GM21381 (cell line): ENCODE data around the gene JAK1.
"Not testable (repeated sequence)": the region's sequence is repeated elsewhere in the genome, so short reads cannot be mapped to it uniquely, and the experiment has no call there.

ENCODE experiments used
- ATAC-seq: cut with Tn5 transposase; IDR thresholded peaks from one replicate; pipeline ENCODE4 v1.9.1; 2021; ENCODE audit warnings: mild to moderate bottlenecking, moderate library complexity; ENCODE audit not compliant: unreplicated experiment

The JAK1 gene

DNA sequence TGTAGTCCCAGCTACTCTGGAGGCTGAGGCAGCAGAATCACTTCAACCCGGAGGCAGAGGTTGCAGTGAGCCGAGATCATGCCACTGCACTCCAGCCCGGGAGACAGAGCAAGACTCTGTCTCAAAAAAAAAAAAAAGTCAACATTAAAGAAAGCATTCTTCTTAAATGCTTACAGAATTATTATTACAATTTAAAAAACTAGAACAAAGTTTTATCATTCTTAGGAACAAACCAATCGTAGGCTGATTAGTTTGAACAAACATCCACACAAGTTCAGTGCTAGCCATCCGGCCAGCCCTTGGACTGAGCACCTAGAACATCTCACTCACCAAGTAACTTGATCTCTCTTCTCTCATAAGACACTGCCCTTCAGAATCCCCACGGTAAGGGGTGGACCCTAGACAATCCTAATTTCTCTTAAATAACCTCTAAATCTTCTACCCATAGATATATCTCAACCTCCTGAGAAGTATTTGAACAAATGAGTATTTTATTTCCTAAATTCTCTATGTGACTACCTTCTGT lies 16.0 kb downstream of the JAK1 start:
- no peak for ATAC-seq

DNA sequence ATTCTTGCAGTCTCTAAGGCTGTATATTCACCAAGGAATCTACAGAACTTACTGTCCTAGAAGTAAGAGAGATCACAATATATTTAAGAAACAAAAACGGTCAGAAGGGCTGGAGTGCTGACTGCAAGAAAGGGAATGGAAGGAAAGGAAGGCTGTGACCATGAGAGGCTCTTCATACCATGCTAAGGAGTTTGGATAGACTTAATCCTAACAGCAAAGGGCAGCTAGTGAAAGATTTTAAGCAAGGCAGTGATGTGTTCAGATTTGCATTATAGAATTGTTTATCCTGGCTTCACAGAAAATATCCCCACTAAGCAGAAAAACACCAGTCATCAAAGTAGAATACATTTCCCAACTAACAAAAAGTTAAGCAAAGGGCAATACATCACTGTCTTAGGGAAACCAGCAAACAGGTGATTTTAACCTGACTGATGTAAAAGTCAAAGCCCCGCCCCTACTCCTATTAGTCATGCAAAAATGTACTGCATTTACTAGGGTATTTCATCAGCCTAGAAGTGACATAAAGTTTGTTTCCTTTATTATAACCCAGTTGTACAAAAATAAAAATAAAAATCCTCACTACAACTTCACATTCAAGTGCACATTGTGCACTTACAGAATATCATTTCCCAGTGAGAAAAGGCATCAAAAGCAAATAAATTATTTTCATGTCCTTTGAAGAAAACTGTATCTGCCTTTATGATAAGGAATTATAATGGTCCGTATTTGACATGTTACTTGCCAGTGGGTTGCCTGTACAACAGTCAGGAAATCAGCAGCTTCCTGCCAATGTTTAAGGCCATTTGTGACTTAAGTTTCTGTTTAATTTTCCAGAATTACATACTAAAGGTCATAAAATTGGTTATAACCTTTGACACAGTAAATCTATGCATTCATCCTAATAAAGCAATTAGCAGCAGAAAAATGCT lies 17.2 kb downstream of the JAK1 start:
- no peak for ATAC-seq

DNA sequence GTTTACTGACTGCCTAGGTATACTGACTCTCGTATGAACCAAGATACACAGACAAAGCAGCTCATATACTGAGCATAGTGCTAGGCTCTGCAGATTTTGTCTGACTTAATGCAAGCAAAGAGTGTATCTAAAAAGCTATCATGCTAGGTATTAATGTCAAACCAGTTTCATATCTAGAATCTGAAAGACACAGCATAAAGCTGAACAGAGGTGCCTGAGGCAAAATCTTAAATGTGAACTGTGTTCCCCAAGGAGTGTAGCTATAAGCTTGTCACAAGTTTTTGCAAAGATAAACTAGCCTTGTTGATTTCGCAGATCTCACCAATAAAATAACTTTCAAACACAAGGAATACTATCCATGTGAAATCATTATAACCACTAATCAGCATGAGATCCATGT lies 18.1 kb downstream of the JAK1 start:
- ATAC-seq = no peak

DNA sequence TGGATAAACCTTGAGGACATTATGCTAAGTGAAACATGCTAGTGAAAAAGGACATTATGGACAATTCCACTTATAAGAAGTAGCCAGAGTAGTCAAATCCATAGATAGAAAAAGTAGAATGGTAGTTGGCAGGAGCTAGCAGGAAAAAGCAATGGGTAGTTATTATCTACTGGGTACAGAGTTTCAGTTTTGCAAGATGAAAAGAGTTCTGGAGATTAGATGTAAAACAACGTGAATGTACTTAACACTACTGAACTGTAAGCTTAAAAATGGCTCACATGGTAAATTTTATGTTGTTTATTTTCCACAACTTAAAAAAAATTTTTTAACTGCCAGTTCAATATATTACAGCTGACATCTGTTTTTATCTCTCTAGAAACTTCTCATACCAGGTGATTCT lies 19.4 kb downstream of the JAK1 start:
- no peak for ATAC-seq

DNA sequence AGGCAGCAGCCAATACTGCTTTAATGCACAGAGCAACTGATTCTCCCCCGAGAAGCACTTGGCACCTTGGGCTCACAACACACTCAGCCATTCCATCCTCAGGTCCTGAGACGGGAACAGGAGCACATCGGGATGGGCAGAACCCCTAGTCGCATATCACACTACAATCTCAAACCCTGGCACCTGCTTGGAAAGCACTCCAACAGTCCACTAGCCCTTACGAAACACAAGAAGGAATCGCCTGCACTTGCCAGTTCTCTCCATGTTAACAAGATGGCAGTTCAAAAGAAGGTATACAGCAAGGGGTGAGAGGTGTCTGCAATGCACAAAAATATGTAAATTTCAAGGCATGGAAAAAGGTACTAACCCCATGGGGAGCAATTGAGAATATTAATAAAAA lies 21.4 kb downstream of the JAK1 start:
- no peak for ATAC-seq

DNA sequence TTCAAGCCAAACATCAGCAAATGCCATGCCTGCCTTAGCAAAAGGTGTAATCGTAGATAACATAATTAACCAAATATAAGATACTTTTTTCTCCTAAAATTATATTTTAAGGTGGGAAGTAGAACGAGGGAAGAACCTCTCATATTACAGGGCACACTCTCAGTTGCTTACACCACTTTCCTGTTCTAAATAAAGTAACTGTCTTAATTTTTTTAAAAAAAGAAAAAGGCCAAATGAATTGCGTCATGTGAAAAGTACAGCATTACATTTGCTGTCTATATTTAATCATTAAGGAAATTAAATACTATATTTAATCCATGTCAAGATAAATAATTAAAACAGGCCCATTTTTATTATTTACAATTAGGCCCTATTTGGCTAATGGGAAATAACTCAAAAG lies 23.7 kb downstream of the JAK1 start:
- no peak for ATAC-seq

DNA sequence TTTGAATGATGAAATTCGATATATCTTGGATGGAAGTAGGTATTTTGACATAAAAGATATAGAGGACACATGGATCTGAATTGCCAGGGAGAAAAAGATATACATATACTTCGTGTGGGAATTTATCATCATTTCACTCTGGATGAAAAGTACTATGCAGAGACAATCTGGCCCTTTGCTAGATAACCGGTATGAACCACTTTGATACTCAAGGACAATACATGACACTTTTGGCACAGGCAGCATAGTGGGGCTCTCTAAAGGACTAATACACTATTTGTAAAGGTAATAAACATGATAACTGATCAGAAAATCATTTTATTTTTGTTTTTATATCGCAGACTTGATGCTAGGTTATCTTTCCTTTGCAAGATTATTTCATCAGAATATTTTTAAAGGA lies 24.2 kb downstream of the JAK1 start:
- no peak for ATAC-seq

DNA sequence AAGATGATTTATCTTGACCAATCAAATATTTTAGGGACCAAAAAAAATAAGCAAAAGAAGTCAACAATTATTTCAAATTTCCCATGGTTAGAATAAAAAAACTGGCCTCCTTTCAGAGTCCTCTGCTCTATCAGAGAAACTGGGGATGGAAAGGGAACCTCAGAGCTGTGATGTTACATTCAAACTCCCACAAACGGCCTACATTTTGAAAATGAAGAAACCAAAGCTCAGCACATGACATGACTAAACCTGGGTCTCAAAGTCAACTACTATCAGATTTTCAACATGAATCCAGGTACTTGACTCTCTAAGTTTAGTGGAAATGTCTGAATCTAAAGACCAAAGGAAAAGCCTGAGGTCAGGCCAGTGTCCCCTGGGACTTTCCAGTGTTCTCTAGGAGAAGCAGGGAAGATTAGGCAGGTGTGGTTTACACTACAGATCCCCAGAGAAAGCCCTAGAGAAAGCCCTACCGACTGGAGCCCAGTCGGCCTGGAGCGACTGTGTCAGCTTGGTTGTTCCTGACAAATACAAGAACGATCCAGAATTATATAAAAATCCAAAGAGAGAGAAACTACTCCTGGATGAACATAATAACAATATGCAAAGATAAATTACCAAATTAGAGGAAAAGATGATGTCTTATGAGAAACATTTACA lies 24.8 kb downstream of the JAK1 start:
- ATAC-seq = no peak

DNA sequence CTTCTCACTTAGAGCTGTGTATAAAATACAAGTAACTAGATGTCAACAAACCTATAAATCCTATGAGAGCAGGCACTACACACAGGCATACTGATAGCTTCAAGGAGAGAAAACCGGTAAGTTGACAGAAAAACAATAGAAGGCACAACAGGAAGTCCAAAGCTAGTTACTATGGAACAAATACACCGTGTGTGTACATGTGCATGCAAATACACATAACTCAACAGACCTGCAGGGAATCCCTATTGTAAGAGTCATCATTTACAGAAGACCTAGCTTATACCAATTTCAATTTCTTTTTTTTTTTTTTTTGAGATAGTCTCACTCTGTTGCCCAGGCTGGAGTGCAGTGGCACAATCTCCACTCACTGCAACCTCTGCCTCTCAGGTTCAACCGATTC lies 26.3 kb downstream of the JAK1 start:
- no peak for ATAC-seq

DNA sequence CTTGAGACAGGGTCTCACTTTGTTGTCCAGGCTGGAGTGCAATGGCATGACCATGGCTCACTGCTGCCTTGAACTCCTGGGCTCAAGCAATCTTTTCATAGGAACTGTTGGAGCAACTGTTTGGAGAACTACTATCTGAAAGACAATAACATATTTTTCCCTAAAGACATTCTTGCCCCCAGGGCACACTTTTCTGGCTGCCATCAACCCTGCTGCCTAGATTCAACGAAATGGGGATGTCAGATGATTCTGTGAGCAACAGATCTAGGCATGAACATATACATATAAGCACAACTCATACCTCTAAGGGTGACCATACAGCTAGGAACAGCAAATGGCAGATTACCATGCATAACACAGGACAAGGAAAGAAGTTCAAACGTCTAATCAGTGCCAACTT lies 27.4 kb downstream of the JAK1 start:
- ATAC-seq = no peak

DNA sequence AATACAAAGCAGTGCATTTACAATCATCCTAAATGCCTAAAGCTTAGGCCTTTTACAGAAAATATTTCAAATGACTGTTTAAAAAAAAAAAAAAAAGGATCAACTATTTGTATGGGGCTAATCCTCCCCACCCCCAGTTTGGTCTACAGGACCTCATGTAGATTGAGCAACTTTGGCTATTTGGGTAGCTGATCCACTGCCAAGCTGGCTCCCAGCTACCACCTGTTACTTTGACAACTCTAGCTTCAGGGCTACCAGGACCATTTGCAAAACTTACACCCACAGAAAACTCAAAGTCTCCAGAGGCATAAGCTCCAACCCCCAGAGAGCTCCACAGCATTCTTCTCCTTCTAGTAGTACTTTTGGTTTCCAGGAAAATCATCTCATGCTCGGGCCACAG lies 29.4 kb downstream of the JAK1 start:
- no peak for ATAC-seq

DNA sequence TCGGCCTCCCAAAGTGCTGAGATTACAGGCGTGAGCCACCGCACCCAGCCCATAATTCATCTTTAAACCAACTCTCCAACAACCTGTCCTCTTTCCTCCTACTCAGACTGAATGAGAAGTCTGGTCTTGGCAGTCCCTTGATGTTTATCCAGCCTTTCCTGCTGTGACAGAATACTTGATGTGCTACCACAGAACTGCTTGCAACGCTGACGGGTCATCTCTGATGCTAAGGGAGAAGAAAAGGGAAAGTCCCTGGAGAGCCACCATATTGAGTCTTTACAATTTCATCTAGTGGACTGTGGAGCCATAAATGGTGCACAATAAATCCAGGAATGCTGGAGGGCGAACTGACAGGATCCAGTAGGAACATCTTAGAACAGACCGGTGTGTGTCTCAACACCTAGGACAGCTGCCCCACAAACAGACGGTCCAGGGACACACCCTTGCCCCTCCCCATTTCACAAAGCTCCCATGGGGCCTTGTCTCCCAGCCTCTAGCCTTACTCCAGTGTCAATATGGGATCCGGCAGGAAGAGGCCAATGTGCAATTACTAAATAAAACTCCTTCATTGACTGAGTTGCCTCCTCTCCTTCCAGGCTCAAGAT lies 30.7 kb downstream of the JAK1 start:
- no peak for ATAC-seq

DNA sequence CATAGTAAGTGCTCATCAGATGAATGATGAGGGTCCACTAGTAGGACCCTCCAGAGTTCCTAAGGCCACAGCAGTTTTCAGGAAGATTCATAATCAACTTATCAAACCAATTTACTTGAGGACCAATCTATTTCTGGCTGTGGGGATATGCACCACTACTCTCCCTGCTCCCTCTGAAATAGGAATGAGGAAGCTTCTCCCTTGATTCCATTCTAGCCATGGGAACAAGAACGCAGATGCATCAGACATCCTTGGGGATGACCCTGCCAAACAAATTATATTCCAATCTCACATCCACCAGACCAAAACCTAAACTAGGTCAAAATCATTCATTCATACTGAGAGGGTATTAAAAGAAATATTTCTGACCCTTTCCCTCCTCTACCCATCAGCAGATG lies 31.5 kb downstream of the JAK1 start:
- no peak for ATAC-seq

DNA sequence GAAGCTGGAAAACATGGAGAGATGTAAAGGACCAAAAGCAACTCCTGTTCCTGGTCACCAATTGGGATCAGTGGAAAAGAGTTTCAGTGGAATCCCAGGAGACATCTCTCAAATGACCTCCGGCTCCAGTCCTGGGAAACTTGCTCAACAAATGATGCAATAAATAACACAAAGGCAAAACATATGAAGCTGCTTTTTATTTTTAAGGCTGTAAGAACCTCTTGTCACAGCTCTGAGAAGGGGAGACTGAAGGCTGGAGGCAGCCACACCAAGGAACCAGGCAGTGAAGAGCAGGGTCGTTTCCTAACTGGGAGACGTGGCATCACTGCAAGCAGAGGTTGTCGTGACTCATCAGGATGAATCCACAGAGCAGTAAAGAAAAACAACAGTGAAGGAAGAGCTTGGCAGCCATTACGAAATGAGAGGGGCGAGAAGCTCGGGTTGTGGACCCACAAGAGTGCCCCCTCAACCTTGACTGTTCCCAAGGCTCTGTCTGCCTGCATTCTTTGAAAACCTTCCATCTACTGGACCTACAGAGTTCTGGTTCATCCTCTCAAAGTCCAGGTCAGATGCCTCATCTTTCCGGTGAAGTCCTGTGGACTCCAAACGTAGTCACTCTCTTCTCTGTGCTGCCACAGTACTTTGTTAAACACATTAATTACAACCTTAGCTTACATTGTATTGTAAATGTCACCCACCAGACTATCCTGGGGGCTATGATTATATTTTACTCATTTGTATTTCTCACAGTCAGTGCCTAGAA lies 32.1 kb downstream of the JAK1 start:
- no peak for ATAC-seq

DNA sequence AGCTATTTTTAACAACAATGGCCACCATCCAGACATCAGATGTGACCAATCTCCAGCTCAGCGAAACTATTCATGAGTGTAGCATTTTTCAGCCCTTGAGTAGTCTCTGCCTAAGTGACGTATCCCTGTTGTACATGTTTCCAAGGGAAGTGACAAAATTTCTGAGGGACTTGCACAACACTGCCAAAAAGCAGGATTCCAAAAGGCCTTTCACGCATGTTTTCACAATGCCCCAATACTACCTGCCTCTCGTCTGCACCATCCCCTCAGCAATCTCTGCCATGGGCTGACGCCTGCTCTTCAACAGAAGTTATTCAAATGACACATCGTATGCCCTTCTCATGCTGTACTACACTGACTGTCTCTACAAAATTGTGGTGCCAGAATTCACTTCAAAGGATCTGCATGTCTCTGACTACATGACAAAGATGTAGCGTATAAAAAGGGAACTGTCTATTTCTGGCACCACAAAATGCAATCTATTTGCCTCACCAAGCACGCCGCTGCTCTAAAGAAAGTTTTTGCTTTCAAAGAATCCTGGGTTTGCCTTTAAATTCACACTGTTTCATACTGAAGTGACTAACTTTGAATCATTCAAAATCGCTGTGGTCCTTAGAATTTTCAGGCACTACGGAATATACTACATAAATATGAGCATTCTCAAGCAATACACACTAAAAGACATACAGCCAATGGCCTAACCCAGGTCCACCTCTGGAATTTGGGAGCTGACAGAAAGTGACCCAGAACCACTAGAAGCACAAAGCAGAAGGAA lies 32.9 kb downstream of the JAK1 start:
- no peak for ATAC-seq

DNA sequence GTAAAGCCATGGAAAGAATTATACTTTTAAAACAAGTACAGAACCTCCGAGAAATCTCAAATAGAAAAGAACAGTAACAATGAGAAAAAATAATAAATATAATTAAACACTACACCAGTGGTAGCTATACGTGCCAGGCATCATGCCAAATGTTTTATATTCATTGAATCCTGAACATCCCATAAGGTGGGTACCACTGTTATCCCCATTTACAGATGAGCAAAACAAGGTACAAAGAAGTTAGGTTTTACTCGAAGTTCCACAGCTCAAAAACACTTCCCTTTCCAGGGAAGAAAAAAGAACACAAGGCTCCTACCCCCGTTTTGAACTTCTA lies 33.4 kb downstream of the JAK1 start:
- no peak for ATAC-seq

DNA sequence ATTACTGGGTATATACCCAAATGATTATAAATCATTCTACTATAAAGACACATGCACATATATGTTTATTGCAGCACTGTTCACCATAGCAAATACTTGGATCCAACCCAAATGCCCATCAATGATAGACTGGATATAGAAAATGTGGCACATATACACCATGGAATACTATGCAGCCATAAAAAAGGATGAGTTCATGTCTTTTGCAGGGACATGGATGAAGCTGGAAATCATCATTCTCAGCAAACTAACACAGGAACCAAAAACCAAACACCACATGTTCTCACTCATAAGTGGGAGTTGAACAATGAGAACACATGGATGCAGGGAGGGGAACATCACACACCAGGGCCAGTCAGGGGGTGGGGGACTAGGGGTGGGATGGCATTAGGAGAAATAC lies 35.7 kb downstream of the JAK1 start:
- ATAC-seq = not testable (repeated sequence)

DNA sequence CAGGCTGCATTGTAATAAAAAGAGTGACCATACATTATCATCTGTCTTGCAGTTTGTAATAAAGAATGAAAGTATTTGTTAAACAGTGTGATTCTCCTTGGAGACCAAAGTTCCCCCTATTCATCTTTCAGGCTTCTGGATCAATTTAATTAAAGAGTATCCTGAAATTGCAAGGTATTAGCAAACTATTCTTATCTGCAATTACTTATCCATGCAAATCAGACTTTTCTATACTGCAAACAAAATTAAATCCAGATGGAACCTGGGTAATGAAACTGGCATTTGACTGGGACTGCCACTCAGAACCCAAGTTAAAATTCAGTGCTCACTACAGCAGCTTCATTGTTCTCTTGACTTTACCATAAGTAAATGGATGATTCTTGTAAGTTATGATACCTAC lies 37.1 kb downstream of the JAK1 start:
- ATAC-seq = no peak

DNA sequence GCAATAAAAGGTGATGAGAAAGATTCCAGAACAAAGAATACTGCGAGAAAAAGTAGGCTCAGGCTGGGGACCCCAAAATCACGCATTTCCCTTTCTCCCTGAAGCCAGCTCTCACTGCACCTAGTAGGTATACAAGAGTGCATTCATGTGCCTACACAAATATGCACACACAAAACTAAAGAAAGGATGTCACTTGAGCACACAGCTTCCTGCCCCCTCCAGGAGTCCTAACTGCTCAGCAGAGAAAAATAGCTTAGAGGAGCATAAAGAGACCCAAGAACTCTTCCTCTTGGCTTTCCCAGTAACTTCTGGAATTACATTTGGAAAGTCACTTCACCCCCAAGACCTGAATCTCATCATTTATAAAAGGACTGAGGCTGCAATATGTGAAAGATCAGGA lies 38.0 kb downstream of the JAK1 start:
- no peak for ATAC-seq

DNA sequence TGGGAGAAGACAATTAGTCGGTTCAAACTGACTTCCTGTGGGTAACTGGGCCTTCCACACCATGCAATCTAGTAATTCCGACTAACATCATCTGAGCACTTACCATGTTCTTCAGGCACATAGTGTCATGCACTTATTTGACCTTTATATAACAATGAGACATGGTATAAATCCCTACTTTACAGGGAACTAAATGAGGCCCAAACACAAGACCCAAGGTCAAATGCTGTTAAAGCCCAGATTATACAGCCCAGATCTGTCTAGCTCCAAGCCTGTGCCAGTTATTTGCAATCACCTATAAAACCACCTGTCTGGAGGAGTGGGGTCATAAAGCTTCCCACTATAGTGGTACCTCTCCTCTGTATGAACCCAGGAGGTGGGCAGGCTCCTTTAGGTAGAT lies 40.8 kb downstream of the JAK1 start:
- ATAC-seq = no peak
